Ramos (cell line): ENCODE data around the gene KLHDC4.
"Not testable (repeated sequence)": the region's sequence is repeated elsewhere in the genome, so short reads cannot be mapped to it uniquely, and the experiment has no call there.

ENCODE experiments used
- in situ Hi-C: fragments of 300-500 bp; cut with MboI; formaldehyde crosslinking; loops from one replicate; pipeline ENCODE4 v1.14.3; 2022; ENCODE audit warnings: low sequenced_read_pairs; ENCODE audit not compliant: unreplicated experiment

The KLHDC4 gene

DNA sequence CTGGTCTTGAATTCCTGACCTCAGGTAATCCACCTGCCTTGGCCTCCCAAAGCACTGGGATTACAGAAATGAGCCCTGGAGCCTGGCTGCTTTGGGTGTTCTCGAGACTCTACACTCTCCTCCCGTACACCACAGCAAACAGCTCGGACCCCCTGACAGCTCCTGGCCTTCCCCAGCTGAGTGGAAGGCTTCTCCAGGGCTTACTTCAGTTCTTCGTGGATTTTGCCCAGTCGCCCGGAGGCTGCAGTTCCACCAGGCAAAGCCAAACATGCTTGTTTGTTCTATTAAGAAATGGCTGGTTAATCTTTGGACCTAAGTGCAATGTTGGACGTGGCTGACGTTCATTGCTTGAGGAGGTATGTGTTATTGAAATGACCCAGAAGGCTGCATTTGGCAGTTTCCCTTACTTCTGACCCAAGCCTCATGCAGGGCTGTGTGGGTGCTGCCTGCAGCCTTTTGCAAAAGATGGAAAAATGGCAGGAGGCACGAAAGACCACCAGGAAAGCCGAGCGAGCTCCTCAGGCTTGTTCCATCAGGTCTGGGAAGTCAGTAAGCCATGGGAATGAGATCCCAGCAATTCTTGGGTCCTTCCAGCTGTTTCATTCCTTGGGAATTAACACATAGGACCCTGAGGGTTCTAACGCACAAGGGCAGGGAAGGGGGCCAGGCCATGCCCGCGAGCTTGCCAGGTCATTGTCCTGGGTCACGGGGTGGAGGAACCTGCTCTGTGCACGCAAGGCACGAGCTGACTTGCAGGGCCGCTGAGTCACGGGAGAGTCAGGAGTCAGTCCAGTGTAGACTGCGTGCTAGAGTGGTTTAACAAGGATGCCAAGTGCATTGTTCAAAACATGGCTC lies 23.9 kb upstream of the KLHDC4 start:
- in situ Hi-C loops, result no loop called here

DNA sequence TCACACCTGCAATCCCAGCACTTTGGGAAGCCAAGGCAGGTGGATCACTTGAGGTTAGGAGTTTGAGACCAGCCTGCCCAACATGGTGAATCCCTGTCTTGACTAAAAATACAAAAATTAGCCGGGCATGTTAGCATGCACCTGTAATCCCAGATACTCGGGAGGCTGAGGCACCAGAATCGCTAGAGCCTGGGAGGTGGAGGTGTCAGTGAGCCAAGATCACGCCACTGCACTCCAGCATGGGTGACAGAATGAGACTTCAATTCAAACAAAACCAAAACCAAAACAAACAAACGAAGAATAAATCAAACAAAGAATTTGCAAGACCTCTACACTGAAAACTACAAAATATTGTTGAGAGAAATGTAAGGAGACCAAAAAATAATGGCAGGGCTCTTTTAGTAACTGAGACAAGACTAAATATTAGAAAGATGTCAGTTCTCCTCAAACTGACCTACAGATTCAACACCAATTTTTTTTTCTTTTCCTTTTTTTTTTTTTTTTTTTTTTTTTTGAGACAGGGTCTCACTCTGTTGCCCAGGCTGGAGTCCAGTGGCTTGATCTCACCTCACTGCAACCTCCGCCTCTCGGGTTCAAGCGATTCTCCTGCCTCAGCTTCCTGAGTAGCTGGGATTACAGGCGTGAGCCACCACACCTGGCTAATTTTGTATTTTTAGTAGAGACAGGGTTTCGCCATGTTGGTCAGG lies 23.1 kb upstream of the KLHDC4 start:
- in situ Hi-C loops, result not testable (repeated sequence)

GRCh38 chr16:87787451-87788091 lies 21.8 kb upstream of the KLHDC4 start:
- in situ Hi-C loops, result not testable (repeated sequence)

GRCh38 chr16:87784812-87785211 lies 19.0 kb upstream of the KLHDC4 start:
- in situ Hi-C loops, result loop anchor here (5.0 kb wide), 1 partner anchor 82 kb away; the partner anchor contains the start of gene SLC7A5

- in situ Hi-C loops, result loop anchor here (5.0 kb wide), 1 partner anchor 85 kb away; the partner anchor contains the start of gene SLC7A5
These were observed 16.2 kb upstream of the KLHDC4 start for GRCh38 chr16:87782033-87782432.

DNA sequence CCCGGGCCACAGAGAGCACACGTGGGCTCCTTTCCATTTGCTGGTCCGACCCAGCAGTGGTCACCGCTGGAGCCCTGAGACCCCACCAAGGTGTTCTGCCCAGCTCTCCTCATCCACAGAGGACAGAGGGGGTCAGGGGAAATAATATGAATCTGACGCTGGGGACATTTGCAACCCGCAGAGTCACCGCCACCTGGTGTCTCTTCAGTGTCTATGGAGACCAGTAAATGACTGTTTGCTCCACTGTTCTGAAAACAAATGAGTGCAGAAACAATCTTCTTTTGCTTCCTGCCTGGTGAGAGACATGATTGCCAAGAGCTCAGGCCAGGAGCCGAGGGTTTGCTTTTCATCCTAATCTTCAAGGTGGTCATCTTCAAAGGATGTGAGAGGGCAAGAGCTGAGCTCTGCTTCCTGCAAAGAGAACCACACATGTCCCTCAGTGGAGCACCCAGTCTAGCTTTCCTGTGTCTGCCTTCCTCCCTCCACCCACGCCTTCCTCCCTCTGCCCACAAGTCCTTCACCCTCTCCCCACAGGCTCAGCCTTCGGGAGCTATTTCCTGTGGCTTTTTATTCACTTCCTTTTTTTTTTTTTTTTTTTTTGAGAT lies 14.7 kb upstream of the KLHDC4 start:
- in situ Hi-C loops, result loop anchor here (5.0 kb wide), 1 partner anchor 87 kb away; the partner anchor contains the start of gene SLC7A5

DNA sequence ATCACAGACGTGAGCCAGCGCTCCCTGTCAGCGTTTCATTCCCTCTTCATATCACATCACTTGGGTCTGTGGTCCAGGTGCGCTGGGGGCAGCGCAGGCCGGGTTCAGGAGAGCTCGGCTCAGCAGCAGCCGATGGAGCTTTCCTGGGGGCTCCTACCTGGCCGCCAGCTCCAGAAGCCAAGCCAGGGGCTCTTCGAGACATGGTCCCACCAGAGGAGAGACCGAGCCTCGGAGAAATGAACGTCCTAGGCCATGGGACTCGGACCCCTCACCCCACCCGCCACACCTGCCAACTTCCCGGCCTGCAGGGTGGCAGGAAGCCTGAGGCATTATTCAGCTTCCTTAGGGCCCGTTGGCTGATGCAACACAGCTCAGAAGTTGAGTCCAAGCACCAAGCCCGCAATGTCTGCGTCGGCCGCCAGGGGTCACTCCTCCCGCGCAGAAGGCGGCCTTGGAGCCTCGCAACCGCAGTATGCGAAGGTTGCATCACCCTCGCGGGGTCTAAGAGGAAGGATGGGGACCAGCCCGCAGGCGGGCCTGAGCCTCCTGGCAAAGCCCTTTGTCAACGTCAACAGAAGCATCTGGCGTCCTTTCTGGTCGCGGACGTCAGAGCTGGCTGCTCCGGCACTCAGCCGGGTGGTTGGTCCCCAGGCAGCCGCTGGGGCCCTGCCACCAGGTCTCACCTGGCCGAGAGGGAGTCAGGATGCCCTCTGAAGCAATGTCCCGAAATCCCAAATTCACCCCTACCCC lies 13.2 kb upstream of the KLHDC4 start:
- in situ Hi-C loops, result no loop called here

GRCh38 chr16:87778476-87778829 lies 12.7 kb upstream of the KLHDC4 start:
- in situ Hi-C loops, result no loop called here

GRCh38 chr16:87773836-87774235 lies 8.1 kb upstream of the KLHDC4 start:
- in situ Hi-C loops, result not testable (repeated sequence)

DNA sequence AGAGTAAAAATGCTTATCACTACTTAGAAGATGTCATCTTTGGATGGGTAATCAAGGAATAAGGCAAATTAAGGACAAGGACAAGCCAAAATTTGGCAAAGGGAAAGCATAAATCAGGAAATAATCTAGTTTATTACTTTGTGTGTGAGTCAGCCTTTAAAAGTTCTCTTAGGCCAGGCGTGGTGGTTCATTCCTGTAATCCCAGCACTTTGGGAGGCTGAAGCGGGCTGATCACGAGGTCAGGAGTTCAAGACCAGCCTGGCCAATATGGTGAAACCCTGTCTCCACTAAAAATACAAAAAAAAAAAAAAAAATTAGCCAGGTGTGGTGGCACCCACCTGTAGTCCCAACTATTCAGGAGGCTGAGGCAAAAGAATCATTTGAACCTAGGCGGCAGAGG lies 1.7 kb upstream of the KLHDC4 start:
- in situ Hi-C loops, result loop anchor here (5.0 kb wide), 1 partner anchor 215 kb away; no protein-coding TSS in a partner anchor

DNA sequence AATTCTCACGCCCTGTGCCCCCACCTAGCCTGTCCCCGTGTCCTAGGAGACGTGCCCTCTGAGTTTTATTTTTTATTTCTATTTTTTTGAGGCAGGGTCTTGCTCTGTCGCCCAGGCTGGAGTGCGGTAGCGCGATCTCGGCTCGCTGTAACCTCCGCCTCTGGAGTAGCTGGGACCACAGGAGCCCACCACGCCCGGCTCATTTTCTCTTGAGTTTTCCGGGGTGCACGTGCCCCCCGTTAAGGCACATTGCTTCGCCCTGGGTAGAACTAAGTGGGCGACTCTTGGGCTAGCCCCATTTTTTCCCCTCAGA lies 655 bp upstream of the KLHDC4 start:
- in situ Hi-C loops, result loop anchor here (5.0 kb wide), 1 partner anchor 214 kb away; no protein-coding TSS in a partner anchor

- in situ Hi-C loops, result loop anchor here (5.0 kb wide), 1 partner anchor 213 kb away; no protein-coding TSS in a partner anchor
These were observed 362 bp downstream of the KLHDC4 start for GRCh38 chr16:87765473-87765775.

DNA sequence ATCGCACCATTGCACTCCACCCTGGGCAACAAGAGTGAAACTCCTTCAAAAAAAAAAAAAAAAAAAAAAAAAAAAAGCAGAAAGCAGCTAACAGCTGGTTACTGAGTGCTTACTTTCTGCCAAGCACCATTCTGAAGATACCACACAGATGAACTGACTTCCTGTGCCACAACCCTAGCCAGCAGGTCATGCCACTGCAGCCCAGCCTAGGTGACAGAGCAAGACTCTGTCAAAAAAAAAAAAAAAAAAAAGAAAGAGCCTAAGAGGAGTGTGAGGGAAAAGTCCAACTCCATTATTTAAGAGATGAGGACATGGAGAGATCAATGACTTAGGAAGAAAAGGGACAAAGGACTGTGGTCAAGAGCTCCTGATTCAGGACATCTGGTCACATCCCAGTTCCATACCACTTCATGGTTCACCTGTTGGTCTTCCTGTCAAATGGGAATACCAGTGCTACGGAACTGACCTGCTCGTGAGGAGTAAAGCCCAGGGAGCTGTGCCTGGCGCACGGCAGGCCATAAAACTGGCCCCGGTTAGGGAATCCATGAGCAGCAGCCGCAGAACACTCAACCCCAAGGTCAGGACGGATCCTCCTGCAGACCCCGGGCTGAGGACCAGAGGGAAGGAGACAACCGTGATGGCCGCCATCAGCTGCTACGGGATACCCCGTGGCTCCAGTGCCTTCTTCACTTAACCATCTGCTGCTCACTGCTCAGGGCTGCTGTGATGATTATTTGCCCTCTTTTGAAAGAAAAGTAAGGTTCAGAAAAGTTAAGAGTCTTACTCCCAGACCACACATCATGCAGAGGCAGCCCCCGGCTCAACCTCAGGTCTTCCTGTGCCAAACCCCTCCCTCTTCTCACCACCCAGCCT lies 950 bp downstream of the KLHDC4 start:
- in situ Hi-C loops, result loop anchor here (5.0 kb wide), 1 partner anchor 213 kb away; no protein-coding TSS in a partner anchor

DNA sequence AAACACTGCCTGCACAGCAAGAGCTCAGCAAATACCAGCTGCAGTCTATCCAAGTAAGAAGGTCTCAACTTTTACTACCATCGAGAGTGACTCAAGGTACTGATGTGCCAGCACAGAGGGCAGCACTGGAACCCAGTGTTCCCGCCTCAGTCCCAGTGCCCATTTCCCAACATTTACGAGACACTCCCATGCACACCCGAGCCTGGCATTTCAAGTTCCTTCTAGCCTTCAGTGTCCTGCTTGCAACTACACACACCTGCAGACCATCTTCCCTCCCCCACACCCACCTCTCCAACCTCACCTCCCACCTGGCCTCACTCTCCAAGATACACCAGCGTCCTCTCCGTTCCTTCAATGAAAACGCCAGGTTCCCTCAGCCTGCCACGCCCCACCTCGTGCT lies 3.2 kb downstream of the KLHDC4 start:
- in situ Hi-C loops, result no loop called here

DNA sequence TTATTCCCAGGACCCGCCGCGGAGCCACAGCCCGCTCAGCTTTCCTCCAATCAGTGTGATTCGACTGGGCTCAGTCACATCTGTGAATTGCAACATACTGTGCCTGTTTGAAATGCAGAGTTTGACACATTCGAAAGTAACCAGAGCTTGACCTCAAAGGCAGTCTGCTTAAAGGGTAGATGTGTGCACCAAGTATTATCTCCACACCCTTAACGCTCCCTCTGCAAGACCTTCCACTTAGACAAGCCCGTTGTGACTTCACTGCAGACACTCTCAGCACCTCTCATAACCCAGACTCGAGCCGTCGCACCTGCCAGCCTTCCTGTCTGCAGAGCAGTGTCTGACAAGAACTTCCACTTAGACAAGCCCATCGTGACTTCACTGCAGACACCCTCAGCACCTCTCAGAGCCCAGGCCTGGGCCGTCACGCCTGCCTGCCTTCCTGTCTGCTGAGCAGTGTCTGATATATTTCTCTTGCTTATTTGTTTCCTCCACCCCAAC lies 3.7 kb downstream of the KLHDC4 start:
- in situ Hi-C loops, result no loop called here

- in situ Hi-C loops, result no loop called here
These were observed 4.7 kb downstream of the KLHDC4 start for GRCh38 chr16:87761060-87761459.

DNA sequence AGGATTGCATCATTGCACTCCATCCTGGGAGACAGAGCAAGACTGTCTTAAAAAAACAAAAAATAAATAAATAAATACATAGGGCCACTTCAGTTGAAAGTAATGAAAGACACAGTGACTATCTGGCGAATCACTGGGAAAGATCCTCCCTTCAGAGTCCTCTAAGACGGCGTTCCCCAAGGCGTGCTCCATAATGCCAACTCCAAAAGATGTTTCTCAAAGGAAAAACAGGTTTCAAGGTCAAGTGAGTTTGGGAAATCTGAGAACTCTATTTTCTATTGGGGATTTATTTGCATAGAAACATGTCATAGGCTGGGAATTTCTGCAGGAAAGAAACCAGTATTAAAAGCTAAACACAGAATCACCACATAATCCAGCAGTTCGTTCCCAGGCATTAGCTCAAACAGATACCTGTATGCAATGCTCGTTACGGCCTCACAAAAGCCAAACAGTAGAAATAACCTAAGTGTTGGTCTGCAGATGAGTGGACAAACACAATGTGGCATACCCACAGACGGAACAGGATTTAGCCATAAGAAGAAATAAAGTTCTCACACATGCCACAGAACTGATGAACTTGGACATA lies 7.9 kb downstream of the KLHDC4 start:
- in situ Hi-C loops, result no loop called here

GRCh38 chr16:87754535-87754934 lies 11.3 kb downstream of the KLHDC4 start:
- in situ Hi-C loops, result no loop called here
